K562 (cell line): Measurements from ENCODE around the gene C11orf58. TPM values are rescaled to one million over a fixed set of nuclear protein-coding genes. Genes with fewer than 3 reads are reported as not detected.

Experiments
- ZBTB40 ChIP-seq, 2 experiments: fragments of 450-650 bp in 1 of 2; sonication (generic) in 1 of 2; formaldehyde crosslinking in 1 of 2; IDR thresholded peaks; 2 replicates each; pipeline versions ENCODE4 v1.7.1 to v1.9.0; 2016 to 2022; ENCODE audit warnings: inconsistent platforms in 1 of 2, mild to moderate bottlenecking in 1 of 2, missing genetic modification reagents in 1 of 2
- polyA plus RNA-seq, 8 experiments: library from polyadenylated mRNA; depleted of rRNA in 4 of 8; stranded (reverse) in 5 of 8; unstranded in 3 of 8; fragments of >200 nt; fragmentation: Nextera tagmentation in 2 of 8; fragmentation: Illumina TruSeq in 1 of 8; extraction: Ambion mirVana in 2 of 8; extraction: Trizol in 1 of 8; gene quantifications; 2 replicates each; pipeline versions ENCODE4 v1.2.1 to v1.2.3, GENCODE V29; 2011 to 2014; ENCODE audit warnings: inconsistent platforms in 1 of 8, missing spikeins in 1 of 8
- total RNA-seq, 7 experiments: library from RNA; depleted of rRNA in 6 of 7; stranded (reverse); fragments of >200 nt in 6 of 7; fragmentation: Illumina TruSeq in 2 of 7; extraction: Trizol in 2 of 7; gene quantifications; 2 replicates each; pipeline versions ENCODE4 v1.2.1 to v1.2.3, GENCODE V29; 2011 to 2021; ENCODE audit warnings: low replicate concordance in 1 of 7

Gene C11orf58
- total and polyA plus RNA-seq, 9 of the 15 experiments (the other 6 are each of a cell fraction or from before 2014, with no cell fraction given) = 104 to 421 (median 247) TPM

GRCh38 chr11:16806791-16807190 is 68.3 kb downstream of the C11orf58 start (continued):
- TF ChIP-seq ZBTB40 (IDR thresholded peaks at IDR 0.05) (no peak), ZBTB40 (CRISPR knock-in tag; IDR thresholded peaks at IDR 0.05) (no peak)
